HEK293 (cell line): Measurements from ENCODE around the gene SRCIN1.

Experiments
- CTCF ChIP-seq: fragments of 450-650 bp; formaldehyde crosslinking; IDR thresholded peaks from 2 replicates; pipeline ENCODE4 v1.5.1; 2016; ENCODE audit warnings: missing biosample characterization, missing genetic modification characterization
- YY1 ChIP-seq: fragments of 450-650 bp; formaldehyde crosslinking; IDR thresholded peaks from 2 replicates; pipeline ENCODE4 v1.5.1; 2018; ENCODE audit warnings: missing biosample characterization, missing genetic modification characterization
- ZNF629 ChIP-seq: fragments of 450-650 bp; formaldehyde crosslinking; IDR thresholded peaks from 2 replicates; pipeline ENCODE4 v1.5.1; 2017; ENCODE audit warnings: missing biosample characterization, missing genetic modification characterization

DNA sequence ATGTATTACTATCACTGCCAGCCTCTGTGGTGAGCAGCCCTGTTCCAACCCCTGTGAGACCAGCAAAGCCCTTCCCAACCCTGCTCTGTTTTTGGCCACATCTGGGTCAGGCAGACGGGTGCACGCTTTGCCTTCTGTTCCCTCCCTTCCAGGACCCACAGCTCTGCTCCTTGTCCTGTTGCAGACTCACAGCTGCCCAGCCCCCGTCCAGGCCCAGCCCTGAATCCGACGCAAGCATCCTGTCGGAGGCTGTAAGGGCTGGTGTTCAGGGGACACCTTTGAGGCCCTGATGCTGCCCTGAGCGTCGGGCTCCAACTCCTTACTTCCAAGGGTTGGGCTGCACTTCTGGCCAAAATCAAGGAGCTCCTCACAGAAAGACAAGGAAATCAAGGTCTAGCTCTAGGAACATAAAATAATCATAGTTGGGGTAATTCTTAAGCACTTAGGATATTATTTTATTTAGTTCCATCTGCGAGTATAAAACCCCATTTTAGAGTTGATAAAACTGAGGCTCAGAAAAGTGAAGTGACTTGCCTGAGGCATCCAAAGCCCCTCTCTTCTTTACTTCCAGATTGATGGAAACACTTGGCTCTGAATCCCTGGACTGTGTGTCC is 14.3 kb upstream of the SRCIN1 start:
- TF ChIP-seq CTCF (tag by site-specific recombination) (no peak), ZNF629 (tag by site-specific recombination) (no peak), YY1 (tag by site-specific recombination) (no peak)
